Activated CD8-positive, alpha-beta memory T cell treated with anti-CD3 and anti-CD28 coated beads, Interleukin-2, amount 50 U/mL, for 24 hours (primary cell): ENCODE data around the gene STARD7.
A peak's percentile ranks its signal among the peaks of the same experiment; 100 is the strongest.

Source experiments
- DNase-seq: peaks from one replicate; pipeline ENCODE4 v3.0.0-alpha.2; 2020; ENCODE audit errors: extremely low read depth

STARD7 gene

GRCh38 chr2:96198921-96199320 lies 9.7 kb downstream of the STARD7 start:
- DNase-seq = no peak

GRCh38 chr2:96197546-96198255 lies 10.9 kb downstream of the STARD7 start:
- no peak for DNase-seq

GRCh38 chr2:96195410-96196066 lies 13.1 kb downstream of the STARD7 start:
- no peak for DNase-seq

GRCh38 chr2:96191937-96192670 lies 16.5 kb downstream of the STARD7 start:
- DNase-seq = no peak

GRCh38 chr2:96188821-96189526 lies 19.7 kb downstream of the STARD7 start:
- no peak for DNase-seq

GRCh38 chr2:96186562-96186961 lies 22.1 kb downstream of the STARD7 start:
- no peak for DNase-seq

GRCh38 chr2:96185516-96185915 lies 23.1 kb downstream of the STARD7 start:
- no peak for DNase-seq

- DNase-seq = no peak
Observed at GRCh38 chr2:96184989-96185388, 23.6 kb downstream of the STARD7 start.

- no peak for DNase-seq
Observed at GRCh38 chr2:96184188-96184587, 24.4 kb downstream of the STARD7 start.

- DNase-seq = no peak
Observed at GRCh38 chr2:96181529-96181928, 27.1 kb downstream of the STARD7 start.

- DNase-seq = no peak
Observed at GRCh38 chr2:96180521-96180920, 28.1 kb downstream of the STARD7 start.

GRCh38 chr2:96180002-96180401 lies 28.6 kb downstream of the STARD7 start:
- DNase-seq = no peak

GRCh38 chr2:96176661-96177060 lies 32.0 kb downstream of the STARD7 start:
- DNase-seq = no peak

GRCh38 chr2:96175951-96176350 lies 32.7 kb downstream of the STARD7 start:
- no peak for DNase-seq

- peak; percentile 54 for DNase-seq
Observed at GRCh38 chr2:96174251-96175144, 34.1 kb downstream of the STARD7 start.

GRCh38 chr2:96171831-96172230 lies 36.8 kb downstream of the STARD7 start:
- DNase-seq = no peak

GRCh38 chr2:96170626-96171025 lies 38.0 kb downstream of the STARD7 start:
- no peak for DNase-seq

GRCh38 chr2:96169868-96170507 lies 38.6 kb downstream of the STARD7 start:
- no peak for DNase-seq

- no peak for DNase-seq
Observed at GRCh38 chr2:96167407-96168013, 41.1 kb downstream of the STARD7 start.

GRCh38 chr2:96164459-96165184 lies 44.0 kb downstream of the STARD7 start:
- no peak for DNase-seq
